Loucy (cell line): ENCODE data around the gene DRC1.

Experiments
- H2AFZ ChIP-seq: fragments of 200-600 bp; sonication (generic); 2 replicates; pipeline ENCODE4 v1.6.0; 2016; ENCODE audit warnings: antibody characterized with exemption, mild to moderate bottlenecking, low read length, moderate library complexity
- H3F3A ChIP-seq: fragments of 200-600 bp; 2 replicates; pipeline ENCODE4 v1.6.0; 2016; ENCODE audit warnings: antibody characterized with exemption, low read depth, mild to moderate bottlenecking
- H3K27me3 ChIP-seq: fragments of 200-600 bp; sonication (generic); 2 replicates; pipeline ENCODE4 v1.6.1; 2014; ENCODE audit warnings: low read length, mild to moderate bottlenecking; ENCODE audit not compliant: insufficient read depth, poor library complexity, severe bottlenecking
- H3K36me3 ChIP-seq: fragments of 200-600 bp; sonication (generic); 2 replicates; pipeline ENCODE4 v1.6.1; 2016; ENCODE audit warnings: low read length; ENCODE audit not compliant: insufficient read depth
- H3K4me1 ChIP-seq: fragments of 200-600 bp; sonication (generic); 2 replicates; pipeline ENCODE4 v1.5.1; 2014; ENCODE audit warnings: low read length, mild to moderate bottlenecking; ENCODE audit not compliant: insufficient read depth, poor library complexity, severe bottlenecking
- H3K4me2 ChIP-seq: fragments of 200-600 bp; sonication (generic); 2 replicates; pipeline ENCODE4 v1.6.0; 2014; ENCODE audit warnings: antibody characterized with exemption, low read length, low read depth, mild to moderate bottlenecking; ENCODE audit not compliant: poor library complexity, severe bottlenecking
- H3K4me3 ChIP-seq: fragments of 200-600 bp; sonication (generic); 2 replicates; pipeline ENCODE4 v1.5.1; 2014; ENCODE audit warnings: low read length, mild to moderate bottlenecking, mixed read lengths; ENCODE audit not compliant: poor library complexity, severe bottlenecking
- H3K79me2 ChIP-seq: fragments of 200-600 bp; sonication (generic); 2 replicates; pipeline ENCODE4 v1.6.1; 2014; ENCODE audit warnings: low read length; ENCODE audit not compliant: insufficient read depth
- H3K9ac ChIP-seq: fragments of 200-600 bp; sonication (generic); 2 replicates; pipeline ENCODE4 v1.6.0; 2014; ENCODE audit warnings: mild to moderate bottlenecking, low read depth, low read length, moderate library complexity; ENCODE audit not compliant: poor library complexity, severe bottlenecking
- H3K9me2 ChIP-seq: fragments of 200-600 bp; sonication (generic); replicated peaks from 2 replicates; pipeline ENCODE4 v1.6.1; 2016; ENCODE audit warnings: low read depth, low read length, mixed read lengths
- H3K9me3 ChIP-seq: fragments of 200-600 bp; sonication (generic); 2 replicates; pipeline ENCODE4 v1.6.1; 2014; ENCODE audit warnings: mild to moderate bottlenecking, antibody characterized with exemption, low read length, low read depth; ENCODE audit not compliant: insufficient read depth
- H4K20me1 ChIP-seq: fragments of 200-600 bp; sonication (generic); 2 replicates; pipeline ENCODE4 v1.6.0; 2014; ENCODE audit warnings: antibody characterized with exemption, low read length, mild to moderate bottlenecking; ENCODE audit not compliant: insufficient read depth, poor library complexity, severe bottlenecking
- EZH2phosphoT487 ChIP-seq: fragments of 200-600 bp; IDR thresholded peaks from 2 replicates; pipeline ENCODE4 v1.6.1; 2018; ENCODE audit warnings: antibody characterized with exemption, mild to moderate bottlenecking, moderate library complexity, borderline replicate concordance
- TF ChIP-seq, protein P1 (sequence below): fragments of 200-600 bp; sonication (generic); conservative IDR thresholded peaks from 2 replicates; pipeline ENCODE4 v1.5.1; 2014; ENCODE audit warnings: mild to moderate bottlenecking, antibody characterized with exemption, low read length

Gene DRC1

DNA sequence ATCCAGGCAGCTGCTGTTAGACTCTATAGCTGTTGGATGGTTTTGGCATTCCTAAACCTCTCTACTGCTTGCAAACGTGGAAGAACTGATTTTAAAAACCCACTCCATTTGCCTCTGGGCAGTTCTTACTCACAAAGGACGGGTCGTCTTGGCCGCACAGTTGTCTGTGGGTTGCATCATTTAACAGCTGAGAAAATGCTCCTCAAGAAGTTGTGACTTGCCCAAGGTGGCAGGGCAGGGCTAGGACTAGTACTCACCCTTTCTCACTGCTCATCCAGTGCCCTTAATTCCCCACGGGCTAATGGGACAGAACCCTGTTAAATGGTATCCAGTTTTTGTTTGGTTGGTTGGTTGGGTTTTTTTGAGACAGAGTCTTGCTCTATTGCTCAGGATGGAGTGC lies 997 bp upstream of the DRC1 start:
- Histone ChIP-seq H3K36me3 (no peaks in the 10 kb centered on the region), H3K4me1 (peaks cover 12% of the 10 kb centered on the region), H4K20me1 (no peaks in the 10 kb centered on the region), H2AFZ (no peak overlapping the region), H3K9me2 (no peaks in the 10 kb centered on the region), H3F3A (no peaks in the 10 kb centered on the region), H3K9ac (no peak overlapping the region), H3K4me3 (no peak overlapping the region), H3K79me2 (no peaks in the 10 kb centered on the region), H3K27me3 (no peaks in the 10 kb centered on the region), H3K9me3 (no peaks in the 10 kb centered on the region), H3K4me2 (no peak overlapping the region)
- TF ChIP-seq, protein P1, sequence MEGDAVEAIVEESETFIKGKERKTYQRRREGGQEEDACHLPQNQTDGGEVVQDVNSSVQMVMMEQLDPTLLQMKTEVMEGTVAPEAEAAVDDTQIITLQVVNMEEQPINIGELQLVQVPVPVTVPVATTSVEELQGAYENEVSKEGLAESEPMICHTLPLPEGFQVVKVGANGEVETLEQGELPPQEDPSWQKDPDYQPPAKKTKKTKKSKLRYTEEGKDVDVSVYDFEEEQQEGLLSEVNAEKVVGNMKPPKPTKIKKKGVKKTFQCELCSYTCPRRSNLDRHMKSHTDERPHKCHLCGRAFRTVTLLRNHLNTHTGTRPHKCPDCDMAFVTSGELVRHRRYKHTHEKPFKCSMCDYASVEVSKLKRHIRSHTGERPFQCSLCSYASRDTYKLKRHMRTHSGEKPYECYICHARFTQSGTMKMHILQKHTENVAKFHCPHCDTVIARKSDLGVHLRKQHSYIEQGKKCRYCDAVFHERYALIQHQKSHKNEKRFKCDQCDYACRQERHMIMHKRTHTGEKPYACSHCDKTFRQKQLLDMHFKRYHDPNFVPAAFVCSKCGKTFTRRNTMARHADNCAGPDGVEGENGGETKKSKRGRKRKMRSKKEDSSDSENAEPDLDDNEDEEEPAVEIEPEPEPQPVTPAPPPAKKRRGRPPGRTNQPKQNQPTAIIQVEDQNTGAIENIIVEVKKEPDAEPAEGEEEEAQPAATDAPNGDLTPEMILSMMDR, result no peak

DNA sequence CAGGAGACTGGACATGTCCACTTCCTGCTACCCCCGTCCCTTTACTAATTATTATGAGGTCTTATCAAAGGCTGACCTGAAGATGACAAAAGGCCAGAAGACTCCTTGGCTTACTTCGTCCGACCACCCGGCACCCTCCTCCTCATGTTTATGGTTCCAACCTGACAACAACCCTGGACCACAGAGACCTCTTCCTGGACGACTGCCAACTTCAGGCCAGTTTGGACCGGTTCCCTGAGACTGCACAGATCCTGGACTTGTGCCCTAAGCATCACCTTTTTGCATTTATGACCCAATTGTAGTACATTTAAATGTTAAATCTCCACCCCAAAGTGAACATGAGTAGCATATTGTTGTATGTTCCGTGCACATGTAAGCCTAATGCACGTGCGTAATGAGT lies 5.8 kb downstream of the DRC1 start:
- no peaks in the 10 kb centered on the region for H3F3A ChIP-seq
- no peaks in the 10 kb centered on the region for H3K9me2 ChIP-seq
- H3K4me2 ChIP-seq, result no peak overlapping the region
- no peak for TF ChIP-seq EZH2phosphoT487
- TF ChIP-seq, protein P1, result no peak
- H3K9ac ChIP-seq, result no peak overlapping the region
- no peaks in the 10 kb centered on the region for H4K20me1 ChIP-seq
- H3K79me2 ChIP-seq, result no peaks in the 10 kb centered on the region
- H3K4me3 ChIP-seq, result no peak overlapping the region
- H2AFZ ChIP-seq, result no peak overlapping the region
- H3K27me3 ChIP-seq, result no peaks in the 10 kb centered on the region
- H3K9me3 ChIP-seq, result no peaks in the 10 kb centered on the region
- H3K36me3 ChIP-seq, result no peaks in the 10 kb centered on the region
- no peaks in the 10 kb centered on the region for H3K4me1 ChIP-seq

DNA sequence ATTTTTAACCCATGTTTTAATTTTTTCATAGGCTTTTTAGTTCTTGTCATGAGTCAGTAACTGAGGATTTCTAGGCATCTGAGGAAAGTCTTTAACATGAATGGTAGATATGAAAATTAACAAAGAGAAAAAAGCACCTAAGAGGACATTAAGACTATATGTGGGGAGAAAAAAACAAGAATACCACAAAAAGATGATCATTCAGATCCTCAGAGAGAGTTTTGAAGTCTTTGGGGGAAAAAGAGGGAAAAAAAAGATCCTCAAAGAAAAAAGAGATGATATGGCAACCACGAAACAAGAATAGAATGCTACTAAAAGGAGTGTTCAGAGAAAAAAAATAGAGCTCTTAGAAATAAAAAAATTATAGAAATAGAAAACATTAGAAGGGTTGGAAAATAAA lies 8.1 kb downstream of the DRC1 start:
- no peak overlapping the region for H3K4me3 ChIP-seq
- H3K9me3 ChIP-seq, result no peaks in the 10 kb centered on the region
- no peaks in the 10 kb centered on the region for H3K79me2 ChIP-seq
- no peak overlapping the region for H3K9ac ChIP-seq
- no peak overlapping the region for H3K4me2 ChIP-seq
- H3K27me3 ChIP-seq, result no peaks in the 10 kb centered on the region
- H2AFZ ChIP-seq, result no peak overlapping the region
- no peaks in the 10 kb centered on the region for H3K9me2 ChIP-seq
- H4K20me1 ChIP-seq, result no peaks in the 10 kb centered on the region
- no peaks in the 10 kb centered on the region for H3K4me1 ChIP-seq
- H3F3A ChIP-seq, result no peaks in the 10 kb centered on the region
- H3K36me3 ChIP-seq, result no peaks in the 10 kb centered on the region
- TF ChIP-seq, protein P1, result no peak
